Measurements from ENCODE around the gene LRGUK.

DNA sequence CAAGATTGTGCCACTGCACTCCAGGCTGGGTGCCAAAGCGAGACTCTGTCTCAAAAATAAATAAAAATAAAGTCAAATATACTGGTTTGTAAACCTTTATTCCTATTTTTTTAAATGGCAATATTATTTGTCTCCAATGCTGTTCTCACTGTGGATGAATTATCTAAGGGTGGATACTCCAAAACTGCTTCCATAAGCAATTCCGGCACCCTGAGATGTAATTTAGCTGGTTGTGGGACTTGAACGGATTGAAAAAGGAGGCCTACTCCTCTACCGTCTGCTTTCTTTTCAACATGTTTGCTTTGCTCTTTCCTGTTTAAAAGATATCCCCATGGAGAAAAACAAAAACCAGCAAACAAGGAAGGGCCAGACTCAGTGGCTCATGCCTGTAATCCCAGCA, 135.2 kb downstream of the LRGUK start:
- no peak for TF ChIP-seq POLR2A (IDR thresholded peaks at IDR 0.05)
- TF ChIP-seq, protein P1, sequence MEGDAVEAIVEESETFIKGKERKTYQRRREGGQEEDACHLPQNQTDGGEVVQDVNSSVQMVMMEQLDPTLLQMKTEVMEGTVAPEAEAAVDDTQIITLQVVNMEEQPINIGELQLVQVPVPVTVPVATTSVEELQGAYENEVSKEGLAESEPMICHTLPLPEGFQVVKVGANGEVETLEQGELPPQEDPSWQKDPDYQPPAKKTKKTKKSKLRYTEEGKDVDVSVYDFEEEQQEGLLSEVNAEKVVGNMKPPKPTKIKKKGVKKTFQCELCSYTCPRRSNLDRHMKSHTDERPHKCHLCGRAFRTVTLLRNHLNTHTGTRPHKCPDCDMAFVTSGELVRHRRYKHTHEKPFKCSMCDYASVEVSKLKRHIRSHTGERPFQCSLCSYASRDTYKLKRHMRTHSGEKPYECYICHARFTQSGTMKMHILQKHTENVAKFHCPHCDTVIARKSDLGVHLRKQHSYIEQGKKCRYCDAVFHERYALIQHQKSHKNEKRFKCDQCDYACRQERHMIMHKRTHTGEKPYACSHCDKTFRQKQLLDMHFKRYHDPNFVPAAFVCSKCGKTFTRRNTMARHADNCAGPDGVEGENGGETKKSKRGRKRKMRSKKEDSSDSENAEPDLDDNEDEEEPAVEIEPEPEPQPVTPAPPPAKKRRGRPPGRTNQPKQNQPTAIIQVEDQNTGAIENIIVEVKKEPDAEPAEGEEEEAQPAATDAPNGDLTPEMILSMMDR (IDR thresholded peaks at IDR 0.05): no peak
